ENCODE data around the gene MTA3. TPM values are rescaled to one million over a fixed set of nuclear protein-coding genes. Genes with fewer than 3 reads are reported as not detected.

MTA3 gene
- total RNA-seq, 1 experiment from 2014 or later, result 57.1 TPM

- H3K36me3 ChIP-seq (ENCODE audit: insufficient read depth, low read length, poor library complexity, severe bottlenecking), result no peaks in the 10 kb centered on the region
- no peaks in the 10 kb centered on the region for H3K27me3 ChIP-seq (replicated peaks; ENCODE audit: insufficient read depth, low read depth, low read length, poor library complexity)
- no peak for TF ChIP-seq CTCF (conservative IDR thresholded peaks at IDR 0.05; ENCODE audit: low read depth, low read length)
- TF ChIP-seq EZH2 (IDR thresholded peaks at IDR 0.05; ENCODE audit: borderline replicate concordance, low read depth, low read length, poor library complexity, severe bottlenecking), result no peak
- no peak overlapping the region for H3K27ac ChIP-seq (ENCODE audit: low read depth, low read length, poor library complexity, severe bottlenecking)
- CTCF ChIA-PET, result no interaction called here
- no peak for DNase-seq (ENCODE audit: low spot score)
- no peak overlapping the region for H3K4me3 ChIP-seq (ENCODE audit: low read depth, low read length, poor library complexity, severe bottlenecking)
- H3K9me3 ChIP-seq (ENCODE audit: low read depth, low read length, poor library complexity, severe bottlenecking), result no peaks in the 10 kb centered on the region
- no peaks in the 10 kb centered on the region for H3K4me1 ChIP-seq (ENCODE audit: insufficient read depth, low read length, poor library complexity, severe bottlenecking)
- POLR2A ChIA-PET (ENCODE audit: low non-redundant PET), result no interaction called here
- no TSS peak for BruUV-seq (replicated peaks)
- intact Hi-C loops (cut with micrococcal nuclease; ENCODE audit: unreplicated experiment), result no loop called here
These were observed 125.5 kb downstream of the MTA3 start for GRCh38 chr2:42693688-42694479.

- H3K9me3 ChIP-seq (ENCODE audit: low read depth, low read length, poor library complexity, severe bottlenecking), result no peaks in the 10 kb centered on the region
- no peaks in the 10 kb centered on the region for H3K4me1 ChIP-seq (ENCODE audit: insufficient read depth, low read length, poor library complexity, severe bottlenecking)
- no peaks in the 10 kb centered on the region for H3K36me3 ChIP-seq (ENCODE audit: insufficient read depth, low read length, poor library complexity, severe bottlenecking)
- DNase-seq (ENCODE audit: low spot score), result no peak
- no peak for TF ChIP-seq EZH2 (IDR thresholded peaks at IDR 0.05; ENCODE audit: borderline replicate concordance, low read depth, low read length, poor library complexity, severe bottlenecking)
- TF ChIP-seq CTCF (conservative IDR thresholded peaks at IDR 0.05; ENCODE audit: low read depth, low read length), result no peak
- intact Hi-C loops (cut with micrococcal nuclease; ENCODE audit: unreplicated experiment), result no loop called here
- no peaks in the 10 kb centered on the region for H3K27me3 ChIP-seq (replicated peaks; ENCODE audit: insufficient read depth, low read depth, low read length, poor library complexity)
- no peak overlapping the region for H3K4me3 ChIP-seq (ENCODE audit: low read depth, low read length, poor library complexity, severe bottlenecking)
- no TSS peak for BruUV-seq (replicated peaks)
- POLR2A ChIA-PET (ENCODE audit: low non-redundant PET), result no interaction called here
- CTCF ChIA-PET, result no interaction called here
- H3K27ac ChIP-seq (ENCODE audit: low read depth, low read length, poor library complexity, severe bottlenecking), result no peak overlapping the region
These were observed 128.6 kb downstream of the MTA3 start for GRCh38 chr2:42696987-42697386.

- Histone ChIP-seq H3K36me3 (ENCODE audit: insufficient read depth, low read length, poor library complexity, severe bottlenecking) (no peaks in the 10 kb centered on the region), H3K9me3 (ENCODE audit: low read depth, low read length, poor library complexity, severe bottlenecking) (no peaks in the 10 kb centered on the region), H3K4me3 (ENCODE audit: low read depth, low read length, poor library complexity, severe bottlenecking) (no peak overlapping the region), H3K27ac (ENCODE audit: low read depth, low read length, poor library complexity, severe bottlenecking) (no peak overlapping the region), H3K4me1 (ENCODE audit: insufficient read depth, low read length, poor library complexity, severe bottlenecking) (no peaks in the 10 kb centered on the region), H3K27me3 (replicated peaks; ENCODE audit: insufficient read depth, low read depth, low read length, poor library complexity) (no peaks in the 10 kb centered on the region)
- intact Hi-C loops (cut with micrococcal nuclease; ENCODE audit: unreplicated experiment), result no loop called here
- CTCF ChIA-PET, result interaction anchor here (0.6 kb wide), 1 partner anchor 111 kb away, joined by 4 read pairs; no protein-coding TSS in a partner anchor
- no TSS peak for BruUV-seq (replicated peaks)
- TF ChIP-seq CTCF (conservative IDR thresholded peaks at IDR 0.05; ENCODE audit: low read depth, low read length) (no peak), EZH2 (IDR thresholded peaks at IDR 0.05; ENCODE audit: borderline replicate concordance, low read depth, low read length, poor library complexity, severe bottlenecking) (no peak)
- no peak for DNase-seq (ENCODE audit: low spot score)
- POLR2A ChIA-PET (ENCODE audit: low non-redundant PET), result no interaction called here
These were observed 130.5 kb downstream of the MTA3 start for GRCh38 chr2:42698940-42699339.

Measured in A673 (cell line).